Peyer's patch (tissue), 4 donors: ENCODE results near the gene HTR3D. TPM values are rescaled to one million over a fixed set of nuclear protein-coding genes. Genes with fewer than 3 reads are reported as not detected.

Source experiments
- DNase-seq, 3 donors: peaks; one replicate each; pipeline ENCODE4 v3.0.0-alpha.2; 2017 to 2019
- H3K27ac ChIP-seq, 4 donors: fragments of 200-600 bp; sonication (generic); one replicate each; pipeline ENCODE4 v1.5.1; 2016 to 2019
- H3K27me3 ChIP-seq, 2 donors: fragments of 200-600 bp; sonication (generic); one replicate each; pipeline ENCODE4 v1.5.1; 2019
- H3K36me3 ChIP-seq, 3 donors: fragments of 200-600 bp; sonication (generic); one replicate each; pipeline ENCODE4 v1.5.1; 2016 to 2019
- H3K4me1 ChIP-seq, 4 donors: fragments of 200-600 bp; sonication (generic); one replicate each; pipeline ENCODE4 v1.5.1; 2016 to 2019
- H3K4me3 ChIP-seq, 4 donors: fragments of 200-600 bp; sonication (generic); 1 replicate in 3 of 4; 2 replicates in 1 of 4; pipeline ENCODE4 v1.5.1; 2016 to 2019; ENCODE audit warnings: mild to moderate bottlenecking in 1 of 4
- H3K9me3 ChIP-seq, 4 donors: fragments of 200-600 bp; sonication (generic); one replicate each; pipeline ENCODE4 v1.5.1; 2016 to 2019; ENCODE audit warnings: mild to moderate bottlenecking in 1 of 4
- CTCF ChIP-seq, 6 experiments: fragments of 450-650 bp in 4 of 6; fragments of 200-600 bp in 2 of 6; sonication (generic) in 1 of 6; IDR thresholded peaks; one replicate each; pipeline ENCODE4 v1.5.1; 2017 to 2019; ENCODE audit warnings: antibody characterized with exemption in 6 of 6, mild to moderate bottlenecking in 3 of 6, moderate library complexity in 1 of 6
- POLR2A ChIP-seq, 2 donors: fragments of 450-650 bp; IDR thresholded peaks; one replicate each; pipeline ENCODE4 v1.5.1; 2017; ENCODE audit warnings: antibody characterized with exemption in 2 of 2, mild to moderate bottlenecking in 2 of 2, moderate library complexity in 2 of 2
- total RNA-seq, 4 donors: library from RNA; depleted of rRNA; stranded (reverse); fragments of >200 nt; gene quantifications; one replicate each; pipeline ENCODE4 v1.1.0, GENCODE V29; 2016

HTR3D gene
- total RNA-seq, 4 donors from 2014 or later, result not detected

- Histone ChIP-seq H3K4me3 (no peak overlapping the region), H3K27me3 (no peaks in the 10 kb centered on the region), H3K4me1 (peaks cover 0 to 14% (median 0%) of the 10 kb centered on the region in 4 donors), H3K9me3 (no peaks in the 10 kb centered on the region), H3K27ac (peak overlapping the region in 1 of 4 donors; percentile 47), H3K36me3 (peaks cover 0 to 4% (median 0%) of the 10 kb centered on the region in 3 donors)
- DNase-seq, result no peak
- TF ChIP-seq POLR2A (IDR thresholded peaks at IDR 0.05) (no peak), CTCF (IDR thresholded peaks at IDR 0.05) (no peak)
Measured at GRCh38 chr3:184011230-184011876, 20.2 kb upstream of the HTR3D start.

GRCh38 chr3:184011937-184012889 is 19.3 kb upstream of the HTR3D start:
- TF ChIP-seq POLR2A (IDR thresholded peaks at IDR 0.05) (peak in 1 of 2 donors; percentile 22), CTCF (IDR thresholded peaks at IDR 0.05) (peak in 1 of 6 experiments; percentile 4)
- Histone ChIP-seq H3K36me3 (peaks cover 0 to 4% (median 0%) of the 10 kb centered on the region in 3 donors), H3K9me3 (no peaks in the 10 kb centered on the region), H3K27ac (peak overlapping the region in 1 of 4 donors; percentile 55), H3K27me3 (no peaks in the 10 kb centered on the region), H3K4me1 (peaks cover 0 to 23% (median 2%) of the 10 kb centered on the region in 4 donors), H3K4me3 (no peak overlapping the region)
- peak in 1 of 3 donors; percentile 57 for DNase-seq

- Histone ChIP-seq H3K4me1 (peaks cover 0 to 20% (median 3%) of the 10 kb centered on the region in 4 donors), H3K36me3 (peaks cover 0 to 4% (median 0%) of the 10 kb centered on the region in 3 donors), H3K9me3 (no peaks in the 10 kb centered on the region), H3K27me3 (no peaks in the 10 kb centered on the region), H3K27ac (peak overlapping the region in 1 of 4 donors; percentile 61), H3K4me3 (peak overlapping the region in 1 of 4 donors; percentile 89)
- TF ChIP-seq POLR2A (IDR thresholded peaks at IDR 0.05) (peak; percentile 53 to 77), CTCF (IDR thresholded peaks at IDR 0.05) (no peak)
- DNase-seq, result peak in 1 of 3 donors; percentile 62
Measured at GRCh38 chr3:184015381-184016019, 16.0 kb upstream of the HTR3D start.

GRCh38 chr3:184016169-184016570 is 15.4 kb upstream of the HTR3D start:
- H3K27ac ChIP-seq, result peak overlapping the region in 1 of 4 donors; percentile 61
- TF ChIP-seq POLR2A (IDR thresholded peaks at IDR 0.05), result no peak
- H3K4me1 ChIP-seq, result peaks cover 0 to 20% (median 3%) of the 10 kb centered on the region in 4 donors
- H3K36me3 ChIP-seq, result peaks cover 0 to under 1% (median 0%) of the 10 kb centered on the region in 3 donors
- H3K9me3 ChIP-seq, result no peaks in the 10 kb centered on the region
- no peaks in the 10 kb centered on the region for H3K27me3 ChIP-seq
- DNase-seq, result no peak
- peak overlapping the region in 1 of 4 donors; percentile 89 for H3K4me3 ChIP-seq

- DNase-seq, result peak; percentile 30 to 80 (median 79)
- no peaks in the 10 kb centered on the region for H3K27me3 ChIP-seq
- peak overlapping the region; percentile 54 to 87 (median 74) for H3K27ac ChIP-seq
- TF ChIP-seq POLR2A (IDR thresholded peaks at IDR 0.05), result no peak
- peak; percentile 84 to 99 (median 95) for TF ChIP-seq CTCF (IDR thresholded peaks at IDR 0.05)
- H3K4me1 ChIP-seq, result peaks cover 0 to 20% (median 3%) of the 10 kb centered on the region in 4 donors
- H3K9me3 ChIP-seq, result no peaks in the 10 kb centered on the region
- peak overlapping the region; percentile 77 to 96 (median 90) for H3K4me3 ChIP-seq
- no peaks in the 10 kb centered on the region for H3K36me3 ChIP-seq
Measured at GRCh38 chr3:184016811-184017671, 14.5 kb upstream of the HTR3D start.
